ENCODE results near the gene TAS1R2.

GRCh38 chr1:18870957-18871356, 11.5 kb upstream of the TAS1R2 start:
- TF ChIP-seq RB1 (IDR thresholded peaks at IDR 0.05; ENCODE audit: low read depth) (no peak), CSDE1 (IDR thresholded peaks at IDR 0.05) (no peak), THRB (CRISPR knock-in tag; conservative IDR thresholded peaks at IDR 0.05) (no peak), EWSR1 (IDR thresholded peaks at IDR 0.05; ENCODE audit: borderline replicate concordance, low read depth, partially characterized antibody) (no peak), ZKSCAN1 (IDR thresholded peaks at IDR 0.05; ENCODE audit: low read depth, low read length) (no peak), PTTG1 (tag; IDR thresholded peaks at IDR 0.05; ENCODE audit: low read depth) (no peak), THRA (IDR thresholded peaks at IDR 0.05) (no peak), HEY1 (CRISPR knock-in tag; IDR thresholded peaks at IDR 0.05; ENCODE audit: borderline replicate concordance) (no peak), ZNF274 (IDR thresholded peaks at IDR 0.05; ENCODE audit: borderline replicate concordance, low read depth, low read length) (no peak), NFYB (IDR thresholded peaks at IDR 0.05; ENCODE audit: extremely low read depth, insufficient read length) (no peak), MTA2 (IDR thresholded peaks at IDR 0.05; ENCODE audit: low read depth) (no peak), CTCF (IDR thresholded peaks at IDR 0.05 in 2 of 3, conservative IDR thresholded peaks at IDR 0.05 in 1 of 3; ENCODE audit: insufficient read depth in 2 of 3, low read depth in 1 of 3, low read length in 3 of 3) (no peak), HINFP (tag; conservative IDR thresholded peaks at IDR 0.05; ENCODE audit: low read depth) (no peak)
